IMR-90 (cell line): Measurements from ENCODE around the gene C15orf61.

ENCODE experiments used
- CEBPB ChIP-seq: IDR thresholded peaks from 2 replicates; pipeline ENCODE4 v1.6.1; 2012; ENCODE audit warnings: low read depth, low read length, improper control_type of control experiment
- CTCF ChIP-seq: conservative IDR thresholded peaks from 2 replicates; pipeline ENCODE4 v1.5.1; 2012; ENCODE audit warnings: mild to moderate bottlenecking, low read depth, low read length, improper control_type of control experiment
- MAFK ChIP-seq: IDR thresholded peaks from 2 replicates; pipeline ENCODE4 v1.6.1; 2012; ENCODE audit warnings: low read depth, low read length, improper control_type of control experiment
- MAZ ChIP-seq: IDR thresholded peaks from 2 replicates; pipeline ENCODE4 v1.6.1; 2012; ENCODE audit warnings: low read depth, mild to moderate bottlenecking, low read length, improper control_type of control experiment, moderate library complexity, borderline replicate concordance
- MXI1 ChIP-seq: IDR thresholded peaks from 2 replicates; pipeline ENCODE4 v1.6.1; 2012; ENCODE audit warnings: low read depth, mild to moderate bottlenecking, low read length, moderate library complexity, borderline replicate concordance
- NFE2L2 ChIP-seq: fragments of 150-350 bp; IDR thresholded peaks from 2 replicates; pipeline ENCODE4 v1.6.1; 2016; ENCODE audit warnings: low read depth, mild to moderate bottlenecking, low read length
- POLR2A ChIP-seq: IDR thresholded peaks from 2 replicates; pipeline ENCODE4 v1.6.1; 2012; ENCODE audit warnings: mild to moderate bottlenecking, low read depth, low read length
- RCOR1 ChIP-seq: IDR thresholded peaks from 2 replicates; pipeline ENCODE4 v1.6.1; 2012; ENCODE audit warnings: mild to moderate bottlenecking, low read length, improper control_type of control experiment; ENCODE audit not compliant: insufficient replicate concordance
- RFX5 ChIP-seq: IDR thresholded peaks from 2 replicates; pipeline ENCODE4 v1.8.0; 2012; ENCODE audit warnings: low read depth, mild to moderate bottlenecking, low read length, moderate library complexity
- SMC3 ChIP-seq: fragments of 150-350 bp; IDR thresholded peaks from 2 replicates; pipeline ENCODE4 v1.6.1; 2016; ENCODE audit warnings: low read depth, mild to moderate bottlenecking, antibody characterized with exemption, low read length, moderate library complexity
- TF ChIP-seq, protein P1 (sequence below): fragments of 150-350 bp; IDR thresholded peaks from 2 replicates; pipeline ENCODE4 v1.6.1; 2017; ENCODE audit warnings: mild to moderate bottlenecking, antibody characterized with exemption, low read length, low read depth
- TF ChIP-seq, protein P2 (sequence below): fragments of 150-350 bp; IDR thresholded peaks from 2 replicates; pipeline ENCODE4 v1.6.1; 2016; ENCODE audit warnings: low read depth, mild to moderate bottlenecking, low read length, moderate library complexity, borderline replicate concordance

GRCh38 chr15:67508407-67508806 is 12.5 kb upstream of the C15orf61 start:
- no peak for TF ChIP-seq CTCF
- TF ChIP-seq POLR2A = no peak
- no peak for TF ChIP-seq MAZ
- no peak for TF ChIP-seq SMC3
- TF ChIP-seq MXI1 = no peak
- no peak for TF ChIP-seq NFE2L2
- TF ChIP-seq RCOR1 = no peak
- TF ChIP-seq, protein P1, sequence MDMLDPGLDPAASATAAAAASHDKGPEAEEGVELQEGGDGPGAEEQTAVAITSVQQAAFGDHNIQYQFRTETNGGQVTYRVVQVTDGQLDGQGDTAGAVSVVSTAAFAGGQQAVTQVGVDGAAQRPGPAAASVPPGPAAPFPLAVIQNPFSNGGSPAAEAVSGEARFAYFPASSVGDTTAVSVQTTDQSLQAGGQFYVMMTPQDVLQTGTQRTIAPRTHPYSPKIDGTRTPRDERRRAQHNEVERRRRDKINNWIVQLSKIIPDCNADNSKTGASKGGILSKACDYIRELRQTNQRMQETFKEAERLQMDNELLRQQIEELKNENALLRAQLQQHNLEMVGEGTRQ = no peak
- no peak for TF ChIP-seq CEBPB
- TF ChIP-seq, protein P2, sequence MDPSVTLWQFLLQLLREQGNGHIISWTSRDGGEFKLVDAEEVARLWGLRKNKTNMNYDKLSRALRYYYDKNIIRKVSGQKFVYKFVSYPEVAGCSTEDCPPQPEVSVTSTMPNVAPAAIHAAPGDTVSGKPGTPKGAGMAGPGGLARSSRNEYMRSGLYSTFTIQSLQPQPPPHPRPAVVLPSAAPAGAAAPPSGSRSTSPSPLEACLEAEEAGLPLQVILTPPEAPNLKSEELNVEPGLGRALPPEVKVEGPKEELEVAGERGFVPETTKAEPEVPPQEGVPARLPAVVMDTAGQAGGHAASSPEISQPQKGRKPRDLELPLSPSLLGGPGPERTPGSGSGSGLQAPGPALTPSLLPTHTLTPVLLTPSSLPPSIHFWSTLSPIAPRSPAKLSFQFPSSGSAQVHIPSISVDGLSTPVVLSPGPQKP = no peak
- TF ChIP-seq RFX5 = no peak
- TF ChIP-seq MAFK = no peak
